Neural progenitor cell (in vitro differentiated cells): ENCODE results near the gene NOP10. TPM values are rescaled to one million over a fixed set of nuclear protein-coding genes. Genes with fewer than 3 reads are reported as not detected.

ENCODE experiments used
- DNase-seq: peaks from one replicate; pipeline ENCODE4 v3.0.0-alpha.2; 2016; ENCODE audit warnings: low spot score
- H2AFZ ChIP-seq: fragments of 200-600 bp; sonication (generic); replicated peaks from 2 replicates; pipeline ENCODE4 v1.6.1; 2016; ENCODE audit warnings: antibody characterized with exemption
- H3F3A ChIP-seq: fragments of 200-600 bp; sonication (generic); 2 replicates; pipeline ENCODE4 v1.6.1; 2016; ENCODE audit warnings: antibody characterized with exemption, low read depth
- H3K27ac ChIP-seq: fragments of 200-600 bp; sonication (generic); 2 replicates; pipeline ENCODE4 v1.5.1; 2016; ENCODE audit warnings: mild to moderate bottlenecking
- H3K27me3 ChIP-seq: fragments of 200-600 bp; sonication (generic); 2 replicates; pipeline ENCODE4 v1.6.1; 2016; ENCODE audit warnings: mild to moderate bottlenecking, moderate library complexity
- H3K36me3 ChIP-seq: fragments of 200-600 bp; sonication (generic); 2 replicates; pipeline ENCODE4 v1.5.1; 2016
- H3K4me1 ChIP-seq: fragments of 200-600 bp; sonication (generic); 2 replicates; pipeline ENCODE4 v1.6.1; 2016; ENCODE audit warnings: mixed run types
- H3K4me2 ChIP-seq: fragments of 200-600 bp; sonication (generic); 2 replicates; pipeline ENCODE4 v1.6.1; 2016
- H3K4me3 ChIP-seq: fragments of 200-600 bp; sonication (generic); 2 replicates; pipeline ENCODE4 v1.5.1; 2016
- H3K79me2 ChIP-seq: fragments of 200-600 bp; sonication (generic); 2 replicates; pipeline ENCODE4 v1.6.1; 2016; ENCODE audit warnings: low read depth
- H3K9ac ChIP-seq: fragments of 200-600 bp; sonication (generic); 2 replicates; pipeline ENCODE4 v1.6.1; 2016
- H3K9me3 ChIP-seq: fragments of 200-600 bp; sonication (generic); 2 replicates; pipeline ENCODE4 v1.5.1; 2016; ENCODE audit warnings: low read depth
- H4K20me1 ChIP-seq: fragments of 200-600 bp; sonication (generic); 2 replicates; pipeline ENCODE4 v1.6.1; 2016; ENCODE audit warnings: low read depth
- H3K27ac Mint-ChIP-seq: 3 replicates; pipeline ENCODE4 v1.8.0; 2021; ENCODE audit warnings: mixed read lengths
- H3K27me3 Mint-ChIP-seq: 2 replicates; pipeline ENCODE4 v1.8.0; 2022; ENCODE audit warnings: low read depth, mild to moderate bottlenecking, inconsistent platforms, moderate library complexity, mixed read lengths; ENCODE audit not compliant: insufficient read depth
- H3K36me3 Mint-ChIP-seq: 3 replicates; pipeline ENCODE4 v1.8.0; 2021; ENCODE audit warnings: mixed read lengths
- H3K4me1 Mint-ChIP-seq: 3 replicates; pipeline ENCODE4 v1.8.0; 2021; ENCODE audit warnings: mixed read lengths
- H3K4me3 Mint-ChIP-seq: 3 replicates; pipeline ENCODE4 v1.8.0; 2021; ENCODE audit warnings: mild to moderate bottlenecking, moderate library complexity, mixed read lengths
- H3K9me3 Mint-ChIP-seq: 3 replicates; pipeline ENCODE4 v1.8.0; 2020; ENCODE audit warnings: mixed read lengths
- EZH2 ChIP-seq: fragments of 200-600 bp; sonication (generic); IDR thresholded peaks from 2 replicates; pipeline ENCODE4 v1.6.1; 2017; ENCODE audit warnings: antibody characterized with exemption, mild to moderate bottlenecking, moderate library complexity
- EZH2phosphoT487 ChIP-seq: fragments of 200-600 bp; sonication (generic); IDR thresholded peaks from 2 replicates; pipeline ENCODE4 v1.6.1; 2017; ENCODE audit warnings: antibody characterized with exemption
- total RNA-seq: library from RNA; depleted of rRNA; stranded (reverse); fragments of >200 nt; gene quantifications from 2 replicates; pipeline ENCODE4 v1.2.3, GENCODE V29; 2015; ENCODE audit warnings: low replicate concordance
- TF ChIP-seq, protein P1 (sequence below): fragments of 200-600 bp; sonication (generic); IDR thresholded peaks from 2 replicates; pipeline ENCODE4 v1.5.1; 2017; ENCODE audit warnings: antibody characterized with exemption, mild to moderate bottlenecking

Gene NOP10
- total RNA-seq, 1 donor from 2014 or later, result 123 TPM

DNA sequence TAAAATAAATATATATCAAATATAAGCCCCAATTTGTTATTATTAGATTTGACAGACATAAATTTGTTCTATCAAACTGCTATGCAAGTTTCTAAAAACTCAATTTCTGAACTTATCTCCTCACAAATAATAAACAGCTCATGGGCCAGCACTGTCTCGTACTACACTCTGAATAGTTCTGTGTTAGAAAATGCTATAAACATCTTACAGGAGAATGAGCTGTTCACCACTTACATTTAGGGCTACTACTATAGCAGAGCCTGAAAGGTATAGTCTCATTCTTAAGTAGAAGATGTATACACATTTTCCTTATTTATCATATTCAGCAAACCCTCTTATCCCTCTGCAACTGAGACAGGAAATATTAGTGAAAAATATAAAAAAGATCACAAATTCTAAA, 18.0 kb downstream of the NOP10 start:
- Mint-ChIP-seq H3K27ac (no peak overlapping the region), H3K27me3 (no peaks in the 10 kb centered on the region), H3K36me3 (peaks cover 2% of the 10 kb centered on the region), H3K4me3 (no peak overlapping the region), H3K9me3 (no peaks in the 10 kb centered on the region), H3K4me1 (no peaks in the 10 kb centered on the region)
- no peaks in the 10 kb centered on the region for H3K4me1 ChIP-seq
- H3K9me3 ChIP-seq, result no peaks in the 10 kb centered on the region
- H3K4me2 ChIP-seq, result no peak overlapping the region
- no peak overlapping the region for H3K9ac ChIP-seq
- no peak overlapping the region for H3K27ac ChIP-seq
- H3K4me3 ChIP-seq, result no peak overlapping the region
- no peaks in the 10 kb centered on the region for H3K36me3 ChIP-seq
- H2AFZ ChIP-seq, result no peak overlapping the region
- no peaks in the 10 kb centered on the region for H3F3A ChIP-seq
- no peaks in the 10 kb centered on the region for H4K20me1 ChIP-seq
- TF ChIP-seq, protein P1, sequence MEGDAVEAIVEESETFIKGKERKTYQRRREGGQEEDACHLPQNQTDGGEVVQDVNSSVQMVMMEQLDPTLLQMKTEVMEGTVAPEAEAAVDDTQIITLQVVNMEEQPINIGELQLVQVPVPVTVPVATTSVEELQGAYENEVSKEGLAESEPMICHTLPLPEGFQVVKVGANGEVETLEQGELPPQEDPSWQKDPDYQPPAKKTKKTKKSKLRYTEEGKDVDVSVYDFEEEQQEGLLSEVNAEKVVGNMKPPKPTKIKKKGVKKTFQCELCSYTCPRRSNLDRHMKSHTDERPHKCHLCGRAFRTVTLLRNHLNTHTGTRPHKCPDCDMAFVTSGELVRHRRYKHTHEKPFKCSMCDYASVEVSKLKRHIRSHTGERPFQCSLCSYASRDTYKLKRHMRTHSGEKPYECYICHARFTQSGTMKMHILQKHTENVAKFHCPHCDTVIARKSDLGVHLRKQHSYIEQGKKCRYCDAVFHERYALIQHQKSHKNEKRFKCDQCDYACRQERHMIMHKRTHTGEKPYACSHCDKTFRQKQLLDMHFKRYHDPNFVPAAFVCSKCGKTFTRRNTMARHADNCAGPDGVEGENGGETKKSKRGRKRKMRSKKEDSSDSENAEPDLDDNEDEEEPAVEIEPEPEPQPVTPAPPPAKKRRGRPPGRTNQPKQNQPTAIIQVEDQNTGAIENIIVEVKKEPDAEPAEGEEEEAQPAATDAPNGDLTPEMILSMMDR, result no peak
- no peak for TF ChIP-seq EZH2
- no peaks in the 10 kb centered on the region for H3K79me2 ChIP-seq
- H3K27me3 ChIP-seq, result no peaks in the 10 kb centered on the region
- DNase-seq, result no peak

DNA sequence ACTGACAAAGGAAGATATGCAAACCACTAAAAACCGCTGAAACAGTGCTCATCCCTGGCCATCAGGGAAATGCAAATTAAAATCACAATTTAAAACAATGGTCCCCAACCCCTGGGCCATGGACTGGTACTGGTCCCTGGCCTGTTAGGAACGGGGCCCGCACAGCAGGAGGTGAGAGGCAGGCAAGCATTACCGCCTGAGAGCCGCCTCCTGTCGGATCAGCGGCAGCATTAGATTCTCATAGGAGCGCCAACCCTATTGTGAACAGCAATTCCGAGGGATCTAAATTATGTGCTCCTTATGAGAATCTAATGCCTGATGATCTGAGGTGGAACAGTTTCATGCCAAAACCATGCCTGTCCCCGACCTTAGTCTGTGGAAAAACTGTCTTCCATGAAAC, 19.7 kb downstream of the NOP10 start:
- Histone ChIP-seq H3K4me3 (no peak overlapping the region), H3K4me2 (no peak overlapping the region), H2AFZ (no peak overlapping the region), H3K27me3 (no peaks in the 10 kb centered on the region), H3K9ac (no peak overlapping the region), H3K9me3 (no peaks in the 10 kb centered on the region), H3K4me1 (peaks cover 7% of the 10 kb centered on the region), H3K36me3 (no peaks in the 10 kb centered on the region), H3F3A (no peaks in the 10 kb centered on the region), H3K27ac (no peak overlapping the region), H4K20me1 (no peaks in the 10 kb centered on the region), H3K79me2 (no peaks in the 10 kb centered on the region)
- Mint-ChIP-seq H3K4me3 (no peak overlapping the region), H3K9me3 (no peaks in the 10 kb centered on the region), H3K4me1 (peaks cover 7% of the 10 kb centered on the region), H3K36me3 (peaks cover 2% of the 10 kb centered on the region), H3K27me3 (no peaks in the 10 kb centered on the region), H3K27ac (no peak overlapping the region)
- no peak for DNase-seq
- TF ChIP-seq, protein P1, result no peak
- TF ChIP-seq EZH2, result no peak
- no peak for TF ChIP-seq EZH2phosphoT487

DNA sequence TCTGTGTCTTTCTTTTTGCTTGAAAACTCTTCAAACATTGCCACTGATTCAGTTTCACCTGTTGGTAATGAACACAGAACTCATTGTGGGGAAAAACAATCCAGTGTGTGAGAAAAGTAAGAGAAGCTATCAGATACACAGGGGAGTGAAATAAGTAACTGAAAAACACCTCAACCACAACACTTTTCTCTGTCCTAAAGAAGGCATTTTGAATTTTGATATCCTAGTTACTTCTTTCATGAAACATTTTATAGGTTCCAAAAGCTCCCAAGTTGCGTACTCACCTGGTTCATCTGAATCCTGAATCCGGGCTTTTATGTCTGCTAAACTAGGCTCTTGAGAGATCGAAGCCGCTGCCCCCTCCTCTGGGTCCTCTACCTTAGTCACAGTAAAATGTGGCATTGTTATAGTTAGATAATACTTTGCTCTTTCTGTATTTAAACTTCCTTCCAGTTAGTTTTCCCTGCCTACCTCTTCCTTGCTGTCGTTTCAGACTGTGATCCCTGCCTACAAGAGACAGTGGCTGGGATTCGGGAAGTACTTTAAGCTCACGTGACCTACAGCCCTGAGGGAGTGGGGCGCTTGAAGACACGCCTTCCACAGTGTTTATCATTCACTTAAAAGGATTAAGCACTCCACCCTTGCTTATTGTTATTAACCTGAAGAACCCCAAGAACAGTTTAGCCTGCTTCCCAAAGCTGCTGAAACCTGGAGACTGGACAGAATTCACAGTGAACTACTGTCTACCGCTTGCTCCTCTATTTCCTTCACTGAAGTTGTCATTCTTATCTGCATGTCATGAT, 24.5 kb downstream of the NOP10 start:
- H3K27ac ChIP-seq, result no peak overlapping the region
- no peaks in the 10 kb centered on the region for H3K79me2 ChIP-seq
- Mint-ChIP-seq H3K4me1 (peaks cover 9% of the 10 kb centered on the region), H3K27ac (peak overlapping the region; percentile 16), H3K27me3 (no peaks in the 10 kb centered on the region), H3K9me3 (no peaks in the 10 kb centered on the region), H3K36me3 (peaks cover 2% of the 10 kb centered on the region), H3K4me3 (peak overlapping the region; percentile 82)
- H3K4me1 ChIP-seq, result peaks cover 12% of the 10 kb centered on the region
- DNase-seq, result peak; percentile 60
- no peaks in the 10 kb centered on the region for H4K20me1 ChIP-seq
- peak overlapping the region; percentile 55 for H3K4me3 ChIP-seq
- no peaks in the 10 kb centered on the region for H3K9me3 ChIP-seq
- TF ChIP-seq, protein P1, result no peak
- TF ChIP-seq EZH2phosphoT487, result no peak
- TF ChIP-seq EZH2, result no peak
- peak overlapping the region; percentile 24 for H3K9ac ChIP-seq
- H3K27me3 ChIP-seq, result no peaks in the 10 kb centered on the region
- no peaks in the 10 kb centered on the region for H3F3A ChIP-seq
- peak overlapping the region; percentile 99 for H2AFZ ChIP-seq
- no peaks in the 10 kb centered on the region for H3K36me3 ChIP-seq
- H3K4me2 ChIP-seq, result peak overlapping the region; percentile 88
